Measurements from ENCODE around the gene RAD51AP2. TPM values are rescaled to one million over a fixed set of nuclear protein-coding genes. Genes with fewer than 3 reads are reported as not detected.

Gene RAD51AP2
- total and polyA plus RNA-seq, 2 of the 13 experiments (the other 11 are each of a cell fraction or from before 2014, with no cell fraction given), result 0.11 to 0.12 TPM

DNA sequence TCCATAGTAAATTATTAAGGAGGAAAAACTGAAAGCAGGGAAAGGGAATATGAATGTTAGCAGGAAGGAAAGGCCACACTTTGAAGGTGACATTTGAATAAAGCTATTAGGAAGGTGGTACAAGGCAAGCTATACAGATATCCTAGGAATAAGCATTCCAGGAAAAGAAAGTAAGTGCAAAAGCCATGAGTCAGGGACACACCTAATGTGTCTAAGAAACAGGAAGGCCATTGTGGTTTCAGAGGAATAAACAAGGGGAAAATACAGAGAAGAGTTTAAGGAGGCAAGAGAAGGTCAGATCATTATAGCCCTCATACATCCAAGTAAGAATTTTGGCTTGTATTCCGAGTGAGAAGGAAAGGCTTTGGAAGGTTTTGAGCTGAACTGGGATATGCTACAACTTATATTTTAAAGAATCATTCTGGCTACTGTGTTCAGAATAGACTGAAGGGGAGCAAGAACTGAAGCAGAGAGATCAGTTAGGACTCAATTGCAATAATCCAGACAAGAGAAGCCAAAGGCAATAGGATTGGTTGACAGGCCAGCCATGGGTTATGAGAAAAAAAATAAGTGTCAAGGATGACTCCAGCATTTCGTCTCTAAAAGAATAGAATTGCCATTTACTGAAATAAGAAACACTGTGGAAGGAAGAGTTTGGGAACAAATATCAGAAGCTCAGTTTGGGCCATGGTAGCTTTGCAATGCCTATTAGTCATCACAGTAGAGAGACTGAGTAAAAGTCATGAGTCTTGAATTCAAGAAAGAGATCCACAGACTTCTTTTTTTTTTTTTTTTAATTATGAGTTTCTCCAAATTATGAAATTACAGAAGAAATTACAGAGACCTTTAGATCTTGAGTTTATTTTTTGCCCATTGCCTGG lies 11.3 kb downstream of the RAD51AP2 start:
- in situ Hi-C loops (cut with HindIII; ENCODE audit: extremely low pct_ligation_motif_present, low pct_unique_long_range_greater_than_20kb), result no loop called here
- Histone ChIP-seq H3K79me2 (ENCODE audit: insufficient read depth, low read length) (no peaks in the 10 kb centered on the region), H3K4me2 (ENCODE audit: low read depth, low read length) (no peak overlapping the region), H3K4me1 (ENCODE audit: insufficient read depth, low read length) (no peaks in the 10 kb centered on the region), H3K36me3 (replicated peaks in 1 of 2; ENCODE audit: control insufficient read depth in 1 of 2, insufficient read depth in 2 of 2, low read length in 2 of 2) (no peaks in the 10 kb centered on the region), H3K4me3 (replicated peaks in 1 of 3; ENCODE audit: insufficient read depth in 1 of 3, low read depth in 2 of 3, low read length in 3 of 3) (no peak overlapping the region), H2AFZ (ENCODE audit: low read length) (no peak overlapping the region), H3K9me3 (ENCODE audit: low read length) (no peaks in the 10 kb centered on the region), H3K9ac (ENCODE audit: insufficient read depth, low read depth, low read length) (no peak overlapping the region), H3K27ac (ENCODE audit: extremely low read length, insufficient read depth, low read length) (no peak overlapping the region), H4K20me1 (ENCODE audit: insufficient read depth, low read length) (no peaks in the 10 kb centered on the region), H3K27me3 (ENCODE audit: control insufficient read depth in 1 of 2, insufficient read depth in 2 of 2, low read length in 2 of 2) (no peaks in the 10 kb centered on the region)
- ATAC-seq (no peak), FAIRE-seq (no peak), DNase-seq (ENCODE audit: low spot score) (no peak)
- 12% methylated on average over 2 of the region's 2 CpGs for WGBS (ENCODE audit: low lambda C conversion rate)
- intact Hi-C loops (cut with micrococcal nuclease; ENCODE audit: unreplicated experiment), result no loop called here
- ChIA-PET POLR2A (no interaction called here), CTCF (ENCODE audit: low intra/inter-chr PET ratio, low total read pairs) (no interaction called here)
- TF ChIP-seq MBNL3 (CRISPR knock-in tag; conservative IDR thresholded peaks at IDR 0.05), result no peak
- BruUV-seq (replicated peaks), result no TSS peak

DNA sequence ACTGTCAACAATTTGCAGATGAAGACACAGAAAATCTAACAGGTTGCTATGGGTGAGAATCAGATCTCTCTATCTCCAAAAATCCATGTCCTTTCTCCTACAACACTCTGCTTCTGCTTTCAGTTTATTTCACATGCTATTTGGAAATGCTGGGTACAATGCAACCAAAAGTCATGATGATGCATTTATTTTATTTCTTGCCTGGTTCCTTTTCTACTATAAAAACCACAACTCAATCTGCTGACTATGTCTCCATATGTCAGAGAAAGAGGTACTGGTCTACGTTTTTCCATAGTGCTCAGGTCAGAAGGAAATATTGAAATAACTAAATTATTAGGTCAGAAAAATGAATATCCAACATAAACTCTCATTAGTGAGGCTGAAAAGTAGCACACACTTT lies 20.5 kb downstream of the RAD51AP2 start:
- FAIRE-seq (no peak), DNase-seq (ENCODE audit: low spot score) (no peak), ATAC-seq (no peak)
- no peaks in the 10 kb centered on the region for H3K79me2 ChIP-seq (ENCODE audit: insufficient read depth, low read length)
- BruUV-seq (replicated peaks), result no TSS peak
- 2% methylated on average over 1 of the region's 1 CpG for WGBS (ENCODE audit: low lambda C conversion rate)
- no peaks in the 10 kb centered on the region for H3K36me3 ChIP-seq (replicated peaks in 1 of 2; ENCODE audit: control insufficient read depth in 1 of 2, insufficient read depth in 2 of 2, low read length in 2 of 2)
- no peaks in the 10 kb centered on the region for H3K4me1 ChIP-seq (ENCODE audit: insufficient read depth, low read length)
- no peak overlapping the region for H2AFZ ChIP-seq (ENCODE audit: low read length)
- CTCF ChIA-PET (ENCODE audit: low intra/inter-chr PET ratio, low total read pairs), result no interaction called here
- no peak overlapping the region for H3K9ac ChIP-seq (ENCODE audit: insufficient read depth, low read depth, low read length)
- H3K27me3 ChIP-seq (ENCODE audit: control insufficient read depth in 1 of 2, insufficient read depth in 2 of 2, low read length in 2 of 2), result no peaks in the 10 kb centered on the region; a peak in 1 of 5 replicates
- in situ Hi-C loops (cut with HindIII; ENCODE audit: extremely low pct_ligation_motif_present, low pct_unique_long_range_greater_than_20kb), result no loop called here
- no peak overlapping the region for H3K4me3 ChIP-seq (replicated peaks in 1 of 3; ENCODE audit: insufficient read depth in 1 of 3, low read depth in 2 of 3, low read length in 3 of 3)
- POLR2A ChIA-PET, result no interaction called here
- H3K27ac ChIP-seq (ENCODE audit: extremely low read length, insufficient read depth, low read length), result no peak overlapping the region
- TF ChIP-seq ZNF124 (CRISPR knock-in tag; IDR thresholded peaks at IDR 0.05) (no peak), NAIF1 (CRISPR knock-in tag; IDR thresholded peaks at IDR 0.05; ENCODE audit: borderline replicate concordance) (no peak), FOSL2 (CRISPR knock-in tag; IDR thresholded peaks at IDR 0.05) (no peak), ZNF761 (CRISPR knock-in tag; conservative IDR thresholded peaks at IDR 0.05) (no peak), ASH2L (IDR thresholded peaks at IDR 0.05; ENCODE audit: insufficient read length, low read depth, low read length) (no peak), CEBPB (IDR thresholded peaks at IDR 0.05; ENCODE audit: borderline replicate concordance, low read depth, low read length) (no peak), MLLT10 (CRISPR knock-in tag; IDR thresholded peaks at IDR 0.05) (no peak), ZNF432 (CRISPR knock-in tag; IDR thresholded peaks at IDR 0.05; ENCODE audit: borderline replicate concordance) (no peak), FOXO1 (CRISPR knock-in tag; IDR thresholded peaks at IDR 0.05) (no peak), NFATC3 (CRISPR knock-in tag; IDR thresholded peaks at IDR 0.05) (no peak), ZNF672 (CRISPR knock-in tag; IDR thresholded peaks at IDR 0.05) (no peak), ZNF530 (CRISPR knock-in tag; IDR thresholded peaks at IDR 0.05; ENCODE audit: low read depth) (no peak), HMG20A (CRISPR knock-in tag; IDR thresholded peaks at IDR 0.05; ENCODE audit: borderline replicate concordance) (no peak), ZNF234 (CRISPR knock-in tag; conservative IDR thresholded peaks at IDR 0.05) (no peak), GATA4 (IDR thresholded peaks at IDR 0.05; ENCODE audit: borderline replicate concordance, low read depth) (no peak)
- intact Hi-C loops (cut with micrococcal nuclease; ENCODE audit: unreplicated experiment), result no loop called here
- no peaks in the 10 kb centered on the region for H4K20me1 ChIP-seq (ENCODE audit: insufficient read depth, low read length)
- H3K9me3 ChIP-seq (ENCODE audit: low read length), result no peaks in the 10 kb centered on the region
- H3K4me2 ChIP-seq (ENCODE audit: low read depth, low read length), result no peak overlapping the region

Data from HepG2 (cell line).